HepG2 (cell line): ENCODE results near the gene MINDY1. TPM values are rescaled to one million over a fixed set of nuclear protein-coding genes. Genes with fewer than 3 reads are reported as not detected.
A peak's percentile ranks its signal among the peaks of the same experiment; 100 is the strongest.

Experiments used
- DMTF1 ChIP-seq: sonication (generic); formaldehyde crosslinking; IDR thresholded peaks from 2 replicates; pipeline ENCODE4 v1.4.0; 2020; ENCODE audit warnings: mild to moderate bottlenecking, missing genetic modification reagents
- JUND ChIP-seq: sonication (generic); formaldehyde crosslinking; IDR thresholded peaks from 2 replicates; pipeline ENCODE4 v1.8.0; 2022; ENCODE audit warnings: mild to moderate bottlenecking, missing genetic modification reagents
- KDM5B ChIP-seq: sonication (generic); formaldehyde crosslinking; IDR thresholded peaks from 2 replicates; pipeline ENCODE4 v1.4.0; 2020; ENCODE audit warnings: missing genetic modification reagents, mild to moderate bottlenecking, borderline replicate concordance
- KLF13 ChIP-seq: sonication (generic); formaldehyde crosslinking; IDR thresholded peaks from 2 replicates; pipeline ENCODE4 v1.4.0; 2020; ENCODE audit warnings: mild to moderate bottlenecking, missing genetic modification reagents
- KLF15 ChIP-seq: sonication (generic); formaldehyde crosslinking; IDR thresholded peaks from 2 replicates; pipeline ENCODE4 v1.8.1; 2023; ENCODE audit warnings: borderline replicate concordance, mild to moderate bottlenecking, inconsistent platforms, missing genetic modification reagents, mixed read lengths
- MAZ ChIP-seq, 2 experiments: sonication (generic) in 1 of 2; formaldehyde crosslinking in 1 of 2; IDR thresholded peaks; 2 replicates each; pipeline versions ENCODE4 v1.5.0 to v1.6.1; 2012 to 2020; ENCODE audit warnings: low read depth in 2 of 2, mild to moderate bottlenecking in 2 of 2, borderline replicate concordance in 1 of 2, improper control_type of control experiment in 1 of 2, low read length in 1 of 2, missing genetic modification reagents in 1 of 2, moderate library complexity in 1 of 2
- MYPOP ChIP-seq: sonication (generic); formaldehyde crosslinking; IDR thresholded peaks from 2 replicates; pipeline ENCODE4 v1.8.1; 2023; ENCODE audit warnings: mild to moderate bottlenecking, moderate library complexity, missing genetic modification reagents
- NCOA2 ChIP-seq: sonication (generic); formaldehyde crosslinking; IDR thresholded peaks from 2 replicates; pipeline ENCODE4 v1.8.0; 2022; ENCODE audit warnings: inconsistent platforms
- NFKB2 ChIP-seq: sonication (generic); formaldehyde crosslinking; IDR thresholded peaks from 2 replicates; pipeline ENCODE4 v1.4.0; 2020; ENCODE audit warnings: missing genetic modification reagents, borderline replicate concordance
- RBFOX2 ChIP-seq: fragments of 200-400 bp; formaldehyde crosslinking; IDR thresholded peaks from 2 replicates; pipeline ENCODE4 v1.6.1; 2017; ENCODE audit warnings: low read depth, mild to moderate bottlenecking, low read length
- SALL2 ChIP-seq: sonication (generic); formaldehyde crosslinking; IDR thresholded peaks from 2 replicates; pipeline ENCODE4 v1.8.1; 2023; ENCODE audit warnings: mild to moderate bottlenecking, missing genetic modification reagents, inconsistent platforms
- SIN3A ChIP-seq: IDR thresholded peaks from 2 replicates; pipeline ENCODE4 v1.6.1; 2011; ENCODE audit warnings: low read depth, mild to moderate bottlenecking, control low read depth, low read length, borderline replicate concordance
- SP2 ChIP-seq: sonication (generic); formaldehyde crosslinking; IDR thresholded peaks from 2 replicates; pipeline ENCODE4 v1.5.1; 2020; ENCODE audit warnings: mild to moderate bottlenecking, missing genetic modification reagents
- THAP11 ChIP-seq: IDR thresholded peaks from 2 replicates; pipeline ENCODE4 v1.6.1; 2016; ENCODE audit warnings: missing biosample characterization, missing genetic modification reagents
- XRCC5 ChIP-seq: fragments of 200-400 bp; formaldehyde crosslinking; optimal IDR thresholded peaks from 2 replicates; pipeline ENCODE3; 2017; ENCODE audit warnings: mild to moderate bottlenecking, low read length
- ZFX ChIP-seq: sonication (generic); formaldehyde crosslinking; IDR thresholded peaks from 2 replicates; pipeline ENCODE4 v1.4.0; 2020; ENCODE audit warnings: mild to moderate bottlenecking, low read depth, missing genetic modification reagents, moderate library complexity
- ZMYM4 ChIP-seq: sonication (generic); formaldehyde crosslinking; IDR thresholded peaks from 2 replicates; pipeline ENCODE4 v1.8.1; 2023; ENCODE audit warnings: mild to moderate bottlenecking, missing genetic modification reagents
- ZNF512 ChIP-seq: sonication (generic); formaldehyde crosslinking; IDR thresholded peaks from 2 replicates; pipeline ENCODE4 v1.4.0; 2020; ENCODE audit warnings: mild to moderate bottlenecking, missing genetic modification reagents
- ZNF598 ChIP-seq: sonication (generic); formaldehyde crosslinking; IDR thresholded peaks from 2 replicates; pipeline ENCODE4 v1.5.1; 2020; ENCODE audit warnings: mild to moderate bottlenecking, missing genetic modification reagents, borderline replicate concordance
- ZNF703 ChIP-seq: sonication (generic); formaldehyde crosslinking; IDR thresholded peaks from 2 replicates; pipeline ENCODE4 v1.5.1; 2020; ENCODE audit warnings: missing genetic modification reagents, mild to moderate bottlenecking, moderate library complexity, borderline replicate concordance
- ZNF746 ChIP-seq: sonication (generic); formaldehyde crosslinking; IDR thresholded peaks from 2 replicates; pipeline ENCODE4 v1.8.0; 2022; ENCODE audit warnings: mild to moderate bottlenecking, missing genetic modification reagents
- ZNF788 ChIP-seq: sonication (generic); formaldehyde crosslinking; IDR thresholded peaks from 2 replicates; pipeline ENCODE4 v1.5.0; 2020; ENCODE audit warnings: mild to moderate bottlenecking, missing genetic modification reagents, borderline replicate concordance
- ZNF839 ChIP-seq: sonication (generic); formaldehyde crosslinking; IDR thresholded peaks from 2 replicates; pipeline ENCODE4 v1.4.0; 2020; ENCODE audit warnings: missing genetic modification reagents, mild to moderate bottlenecking, borderline replicate concordance
- polyA plus RNA-seq, 8 experiments: library from polyadenylated mRNA; depleted of rRNA in 3 of 8; stranded (reverse) in 7 of 8; unstranded in 1 of 8; fragments of >200 nt; fragmentation: Illumina TruSeq in 4 of 8; extraction: Trizol in 4 of 8; gene quantifications; 2 replicates each; pipeline versions ENCODE4 v1.2.1 to v1.2.3, GENCODE V29; 2011 to 2016; ENCODE audit warnings: low read depth in 4 of 8, missing spikeins in 1 of 8, mixed read lengths in 1 of 8; ENCODE audit not compliant: insufficient read depth in 1 of 8
- total RNA-seq, 5 experiments: library from RNA; depleted of rRNA; stranded (reverse); fragments of >200 nt; fragmentation: Illumina TruSeq; extraction: Trizol; gene quantifications; 2 replicates each; pipeline ENCODE4 v1.2.3, GENCODE V29; 2016; ENCODE audit warnings: low read depth in 1 of 5

The MINDY1 gene
- total and polyA plus RNA-seq, 2 of the 13 experiments (the other 11 are each of a cell fraction or from before 2014, with no cell fraction given): 11.1 to 15.0 TPM

- 0 out of 2 replicates have a peak, but pooled peaks have one; percentile 53 for TF ChIP-seq DMTF1 (CRISPR knock-in tag)
- 0 out of 2 replicates have a peak, but pooled peaks have one; percentile 12 for TF ChIP-seq SIN3A
- 0 out of 2 replicates have a peak, but pooled peaks have one; percentile 70 for TF ChIP-seq KLF15 (CRISPR knock-in tag)
- peak; percentile 45; the same call in 1 of the 2 replicates for TF ChIP-seq ZNF788 (CRISPR knock-in tag)
- TF ChIP-seq XRCC5: peak; percentile 42
- TF ChIP-seq RBFOX2: peak; percentile 48; the same call in 1 of the 2 replicates
- 0 out of 2 replicates have a peak, but pooled peaks have one; percentile 28 for TF ChIP-seq ZNF746 (CRISPR knock-in tag)
- peak; percentile 34; the same call in 1 of the 2 replicates for TF ChIP-seq JUND
- TF ChIP-seq MYPOP (CRISPR knock-in tag): 0 out of 2 replicates have a peak, but pooled peaks have one; percentile 43
- TF ChIP-seq THAP11: no peak; the same call in 1 of the 2 replicates
- peak; percentile 29; the same call in 1 of the 2 replicates for TF ChIP-seq NCOA2 (CRISPR knock-in tag)
- no peak; the same call in 1 of the 2 replicates for TF ChIP-seq ZNF512 (CRISPR knock-in tag)
- TF ChIP-seq ZNF703 (CRISPR knock-in tag): peak; percentile 81; the same call in 1 of the 2 replicates
- peak; percentile 15; the same call in 1 of the 2 replicates for TF ChIP-seq SP2 (CRISPR knock-in tag)
- no peak for TF ChIP-seq KLF13 (CRISPR knock-in tag)
- peak; percentile 36; the same call in 1 of the 2 replicates for TF ChIP-seq ZMYM4 (CRISPR knock-in tag)
- peak; percentile 64; the same call in 1 of the 2 replicates for TF ChIP-seq KDM5B (CRISPR knock-in tag)
- peak; percentile 61; the same call in 1 of the 2 replicates for TF ChIP-seq NFKB2 (CRISPR knock-in tag)
- TF ChIP-seq SALL2 (CRISPR knock-in tag): peak; percentile 40; the same call in 1 of the 2 replicates
- TF ChIP-seq MAZ (IDR thresholded peaks at IDR 0.05; ENCODE audit: borderline replicate concordance, low read depth, low read length): no peak
- TF ChIP-seq MAZ (CRISPR knock-in tag; IDR thresholded peaks at IDR 0.05; ENCODE audit: low read depth): peak; percentile 14; the same call in 1 of the 2 replicates
- TF ChIP-seq ZNF598 (CRISPR knock-in tag): peak; percentile 72; the same call in 1 of the 2 replicates
- peak; percentile 4; the same call in 1 of the 2 replicates for TF ChIP-seq ZNF839 (CRISPR knock-in tag)
- peak; percentile 48; the same call in 1 of the 2 replicates for TF ChIP-seq ZFX
These were observed 41.4 kb upstream of the MINDY1 start (continued) for GRCh38 chr1:151047925-151048644.
